ENCODE results near the gene GCH1.

GRCh38 chr14:54794796-54795195 lies 107.8 kb downstream of the GCH1 start:
- TF ChIP-seq ZNF274 (IDR thresholded peaks at IDR 0.05; ENCODE audit: low read depth, low read length) (no peak), SUZ12 (IDR thresholded peaks at IDR 0.05; ENCODE audit: extremely low read depth, insufficient read depth, insufficient read length) (no peak), YY1 (IDR thresholded peaks at IDR 0.05; ENCODE audit: insufficient read depth, insufficient read length) (no peak)

Measured in NT2/D1 (cell line).